HG03575 (cell line): ENCODE results near the gene PEX16.
"Not testable (repeated sequence)": the region's sequence is repeated elsewhere in the genome, so short reads cannot be mapped to it uniquely, and the experiment has no call there.

ENCODE experiments used
- ATAC-seq: cut with Tn5 transposase; IDR thresholded peaks from one replicate; pipeline ENCODE4 v1.9.1; 2021; ENCODE audit not compliant: unreplicated experiment, insufficient number of reproducible peaks, low FRiP score; ENCODE audit errors: extremely low read depth

The PEX16 gene

DNA sequence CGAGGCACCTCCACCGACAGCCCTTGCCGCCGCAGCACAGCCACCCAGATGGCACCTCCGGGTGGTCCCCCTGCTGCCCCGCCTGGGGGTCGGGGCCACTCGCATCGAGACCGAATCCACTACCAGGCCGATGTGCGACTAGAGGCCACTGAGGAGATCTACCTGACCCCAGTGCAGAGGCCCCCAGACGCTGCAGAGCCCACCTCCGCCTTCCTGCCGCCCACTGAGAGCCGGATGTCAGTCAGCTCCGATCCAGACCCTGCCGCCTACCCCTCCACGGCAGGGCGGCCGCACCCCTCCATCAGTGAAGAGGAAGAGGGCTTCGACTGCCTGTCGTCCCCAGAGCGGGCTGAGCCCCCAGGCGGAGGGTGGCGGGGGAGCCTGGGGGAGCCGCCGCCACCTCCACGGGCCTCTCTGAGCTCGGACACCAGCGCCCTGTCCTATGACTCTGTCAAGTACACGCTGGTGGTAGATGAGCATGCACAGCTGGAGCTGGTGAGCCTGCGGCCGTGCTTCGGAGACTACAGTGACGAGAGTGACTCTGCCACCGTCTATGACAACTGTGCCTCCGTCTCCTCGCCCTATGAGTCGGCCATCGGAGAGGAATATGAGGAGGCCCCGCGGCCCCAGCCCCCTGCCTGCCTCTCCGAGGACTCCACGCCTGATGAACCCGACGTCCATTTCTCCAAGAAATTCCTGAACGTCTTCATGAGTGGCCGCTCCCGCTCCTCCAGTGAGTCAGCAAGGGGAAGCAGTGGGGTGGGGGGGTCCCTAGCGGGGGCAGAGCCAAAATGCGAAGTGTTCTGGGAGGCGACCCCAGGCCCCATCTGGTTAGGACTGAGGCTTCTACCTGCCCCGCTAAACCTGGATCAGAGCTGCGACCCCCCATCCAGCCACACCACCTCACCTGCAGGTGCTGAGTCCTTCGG is 15.0 kb downstream of the PEX16 start:
- ATAC-seq, result no peak

DNA sequence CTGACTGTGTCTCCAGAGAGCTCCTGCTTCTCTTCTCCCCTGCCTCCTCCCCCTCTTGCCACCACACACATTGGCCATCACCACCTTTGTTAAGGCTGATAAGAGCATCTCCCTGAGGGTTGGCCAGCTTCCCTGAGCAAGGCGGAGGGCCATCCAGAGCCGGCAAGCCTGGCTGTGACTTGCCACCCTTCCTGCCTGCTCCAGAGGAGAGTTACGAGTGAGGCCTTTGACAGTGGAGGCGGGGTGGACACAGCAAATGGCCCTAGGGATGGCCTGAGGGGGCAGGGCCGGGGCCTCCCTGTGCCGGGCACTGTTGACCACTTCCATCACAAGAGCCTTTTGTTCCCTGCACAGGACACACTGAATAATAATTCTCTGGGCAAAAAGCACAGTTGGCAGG is 16.1 kb downstream of the PEX16 start:
- ATAC-seq, result no peak

DNA sequence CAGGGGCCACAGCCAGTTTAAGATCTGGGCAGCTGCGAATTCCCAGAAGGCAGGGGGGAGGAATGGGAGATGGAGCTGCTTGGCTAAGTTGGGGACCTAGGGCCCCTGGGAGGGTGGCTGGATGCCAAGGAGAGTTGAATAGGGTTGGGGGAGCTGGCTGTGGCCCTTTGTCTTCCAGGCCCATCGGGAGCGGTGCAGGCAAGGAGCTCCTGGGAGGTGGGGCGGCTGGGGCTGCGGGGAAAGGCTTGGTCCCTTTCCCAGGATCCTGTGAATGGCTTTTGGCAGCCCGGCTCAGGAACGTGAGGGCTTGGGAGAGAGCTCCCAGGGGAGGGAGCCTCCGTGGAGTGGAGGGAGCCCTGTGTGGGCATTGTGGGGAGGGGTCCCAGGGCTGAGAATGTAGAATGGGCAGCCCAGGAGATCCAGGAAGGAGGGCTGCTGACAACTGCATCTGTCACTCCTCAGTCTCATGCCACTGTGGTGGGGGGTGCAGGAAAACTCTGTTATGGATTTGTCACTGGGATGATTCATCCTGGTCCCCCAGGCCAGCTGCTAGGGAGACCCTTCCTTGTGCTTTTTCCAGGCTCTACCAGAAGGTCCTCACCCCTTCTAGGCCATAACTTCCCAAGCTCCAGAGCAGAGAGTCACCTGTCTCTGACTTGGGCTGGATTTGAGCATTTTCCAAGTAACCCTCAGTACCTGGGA is 16.6 kb downstream of the PEX16 start:
- no peak for ATAC-seq

DNA sequence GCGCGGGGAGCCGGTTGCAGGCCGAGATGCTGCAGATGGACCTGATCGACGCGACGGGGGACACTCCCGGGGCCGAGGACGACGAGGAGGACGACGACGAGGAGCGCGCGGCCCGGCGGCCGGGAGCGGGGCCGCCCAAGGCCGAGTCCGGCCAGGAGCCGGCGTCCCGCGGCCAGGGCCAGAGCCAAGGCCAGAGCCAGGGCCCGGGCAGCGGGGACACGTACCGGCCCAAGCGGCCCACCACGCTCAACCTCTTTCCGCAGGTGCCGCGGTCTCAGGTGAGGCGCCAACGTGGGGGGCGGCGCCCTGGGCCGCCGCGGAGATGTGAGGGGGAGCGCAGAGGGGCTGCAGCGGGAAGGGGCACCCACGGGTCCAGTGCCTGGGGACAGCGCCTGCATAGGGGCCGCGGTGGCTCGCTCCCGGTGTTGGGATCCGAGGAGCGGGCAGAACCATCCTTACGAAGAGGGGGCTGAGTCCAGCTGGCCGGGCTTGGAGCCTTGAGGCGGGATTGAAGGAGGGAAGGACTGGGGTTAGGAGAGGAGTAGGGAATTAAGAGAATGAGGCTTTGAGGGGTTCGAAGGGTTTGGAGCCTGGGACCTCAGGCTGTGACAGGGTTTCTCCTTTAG is 17.4 kb downstream of the PEX16 start:
- ATAC-seq, result not testable (repeated sequence)

DNA sequence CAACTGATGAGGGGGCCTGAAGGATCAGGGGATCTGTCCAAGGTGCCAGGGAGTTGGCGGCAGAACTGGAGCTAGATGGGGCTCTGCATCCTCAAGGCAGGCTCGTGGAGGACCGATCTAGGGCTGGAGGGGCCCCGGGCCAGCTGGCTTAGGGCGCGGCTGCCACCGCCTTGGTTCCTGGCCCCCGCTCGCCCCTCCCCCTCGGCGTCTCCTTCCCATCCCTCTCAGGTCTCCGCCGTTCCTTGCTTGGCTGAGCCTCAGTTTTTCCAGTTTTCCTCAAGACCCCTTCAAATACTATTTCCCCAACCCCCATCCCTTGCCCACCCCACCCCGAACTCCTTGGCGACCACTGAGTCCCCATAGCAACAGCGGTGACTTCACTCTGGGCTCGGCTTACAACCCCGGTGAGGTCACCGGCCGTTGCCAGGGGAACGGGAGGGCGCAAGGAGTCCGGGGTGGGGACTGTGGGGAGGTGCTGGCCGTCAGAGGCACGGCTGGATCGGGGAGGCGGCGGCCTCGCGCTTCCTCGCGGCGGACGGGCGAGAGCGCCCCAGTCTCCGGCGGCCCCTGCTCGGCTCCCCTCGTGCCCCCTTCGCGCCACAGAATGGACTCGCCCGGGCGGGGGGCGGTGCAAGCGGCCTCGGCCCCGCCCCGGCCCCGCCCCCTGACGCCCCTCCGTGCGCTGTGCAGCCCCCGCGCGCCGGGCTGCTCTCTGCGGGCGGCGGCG is 18.1 kb downstream of the PEX16 start:
- no peak for ATAC-seq

DNA sequence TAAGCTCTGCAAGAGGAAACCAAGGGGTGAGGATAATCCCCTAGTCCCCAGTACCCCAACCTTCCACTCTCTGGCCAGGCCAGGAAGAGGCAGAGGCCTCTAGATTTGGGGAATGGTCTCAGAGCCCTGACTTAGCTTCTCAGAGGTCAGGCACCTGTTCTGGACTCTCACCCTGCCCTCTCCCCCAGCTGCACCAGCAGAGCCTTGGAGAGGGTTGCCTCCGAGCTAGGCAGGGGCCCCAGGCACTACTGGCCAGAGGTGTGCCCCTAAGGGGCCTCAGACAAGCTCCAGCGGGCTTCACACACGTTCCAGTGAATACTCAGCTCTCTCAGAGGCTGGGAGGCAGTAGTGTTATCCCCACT is 18.6 kb downstream of the PEX16 start:
- no peak for ATAC-seq

DNA sequence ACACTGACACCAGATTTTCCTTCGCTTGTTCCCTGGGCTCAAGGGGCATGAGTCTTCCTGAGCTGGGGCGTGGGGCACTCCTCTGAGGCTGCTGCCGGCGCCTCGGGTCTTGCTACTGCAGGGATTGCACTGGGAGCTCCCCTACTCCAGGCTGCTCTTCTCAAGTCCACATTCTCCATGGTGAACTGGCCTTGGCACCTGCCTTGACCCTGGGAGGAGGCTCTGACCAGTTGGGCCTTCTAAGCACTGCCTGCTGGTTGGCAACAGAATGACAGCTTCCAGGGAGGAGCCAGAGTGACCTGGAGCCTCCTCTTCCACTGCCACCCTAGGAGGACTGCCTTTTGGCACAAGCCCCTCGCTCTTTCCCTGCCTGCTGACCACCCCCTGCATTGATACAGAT is 20.1 kb downstream of the PEX16 start:
- ATAC-seq, result no peak

DNA sequence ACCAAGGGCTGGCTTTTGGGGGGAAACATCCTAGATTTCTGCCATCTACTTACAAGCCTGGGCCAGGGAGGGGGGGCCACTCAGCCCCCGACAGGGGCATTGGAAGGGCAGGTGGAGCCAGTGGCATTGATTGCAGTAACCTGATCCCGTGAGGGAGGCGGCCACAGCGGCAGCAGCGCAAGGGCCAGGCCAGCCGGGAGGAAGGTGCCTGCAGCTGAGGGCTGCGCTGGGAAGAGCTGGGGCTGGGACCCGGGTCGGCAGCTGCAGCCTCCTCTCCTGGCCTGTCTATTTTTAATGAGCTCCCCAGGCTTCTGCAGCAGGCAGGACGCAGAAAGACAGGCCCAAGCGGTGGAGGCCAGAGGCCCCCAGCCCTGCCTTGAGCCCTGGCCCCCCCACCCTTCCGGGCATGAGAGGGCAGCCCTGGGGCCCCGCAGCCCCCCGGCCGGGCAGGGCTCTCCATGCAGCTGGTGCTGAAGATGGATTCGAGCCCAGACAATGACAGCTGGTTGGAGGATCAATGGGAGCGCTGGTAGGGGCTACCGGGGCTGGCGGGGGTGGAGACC is 21.2 kb downstream of the PEX16 start:
- no peak for ATAC-seq

DNA sequence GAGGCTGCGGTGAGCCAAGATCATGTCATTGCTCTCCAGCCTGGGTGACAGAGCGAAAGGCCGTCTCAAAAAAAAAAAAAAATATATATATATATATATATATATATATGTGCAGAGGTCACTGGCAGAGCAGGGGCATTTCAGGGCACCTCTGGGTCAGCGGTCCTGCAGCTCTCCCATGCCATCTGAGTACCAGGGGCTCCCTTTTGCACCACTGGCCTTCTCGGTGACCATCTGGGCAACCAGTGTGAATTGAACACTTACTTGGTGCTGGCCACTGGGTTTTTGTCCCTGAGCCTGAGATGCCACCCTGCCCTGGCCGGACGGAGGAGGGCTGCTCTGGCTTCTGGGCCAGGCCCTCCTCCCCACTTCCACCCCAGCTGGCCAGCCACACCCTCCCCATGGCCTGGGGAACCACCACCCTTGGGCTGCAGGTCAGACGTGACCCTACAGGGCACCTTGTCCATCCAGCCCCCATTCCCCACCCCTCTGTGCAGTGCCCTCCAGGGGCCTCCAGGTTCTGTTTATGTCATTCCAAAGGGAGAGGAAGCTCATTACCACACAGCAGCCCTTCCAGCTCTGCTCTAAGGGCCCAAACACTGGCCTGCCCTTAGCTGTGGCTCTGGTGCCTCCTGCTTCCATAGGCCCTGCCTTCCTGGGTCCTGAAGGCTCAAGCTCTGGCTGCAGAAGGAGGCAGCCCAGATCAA is 22.0 kb downstream of the PEX16 start:
- no peak for ATAC-seq

DNA sequence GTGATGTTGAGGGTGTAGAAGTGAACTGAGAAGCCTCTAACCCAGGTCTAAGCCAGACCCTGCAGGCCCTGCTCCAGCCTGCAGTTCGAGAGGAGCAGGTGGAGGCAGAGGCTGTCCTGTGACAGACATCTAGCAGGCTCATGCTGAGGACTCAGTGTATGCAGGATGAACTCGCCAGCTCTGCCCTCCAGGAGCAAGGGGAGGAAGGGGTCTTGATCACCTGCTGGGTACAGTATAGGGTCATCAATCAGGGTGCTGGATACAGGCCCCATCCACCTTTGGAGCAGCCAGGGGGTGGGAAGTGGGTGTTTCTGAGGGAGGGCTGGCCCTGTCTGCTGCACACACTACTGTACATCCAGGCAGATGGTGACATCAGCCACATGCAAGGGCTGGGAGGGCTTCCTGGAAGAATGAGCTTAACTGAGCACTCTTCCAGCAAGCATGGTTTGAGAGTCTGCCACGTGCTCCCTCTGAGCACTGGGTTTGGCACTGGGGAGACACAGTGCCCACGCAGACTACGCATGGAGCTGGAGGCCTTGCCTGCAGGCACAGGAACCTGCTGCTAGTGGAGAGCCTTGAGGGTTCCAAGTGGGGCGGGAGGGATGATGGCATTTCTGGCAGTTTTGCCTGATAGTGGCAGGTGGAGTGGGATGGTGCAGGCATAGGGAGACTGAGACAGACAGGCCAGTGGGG is 23.0 kb downstream of the PEX16 start:
- ATAC-seq, result no peak

DNA sequence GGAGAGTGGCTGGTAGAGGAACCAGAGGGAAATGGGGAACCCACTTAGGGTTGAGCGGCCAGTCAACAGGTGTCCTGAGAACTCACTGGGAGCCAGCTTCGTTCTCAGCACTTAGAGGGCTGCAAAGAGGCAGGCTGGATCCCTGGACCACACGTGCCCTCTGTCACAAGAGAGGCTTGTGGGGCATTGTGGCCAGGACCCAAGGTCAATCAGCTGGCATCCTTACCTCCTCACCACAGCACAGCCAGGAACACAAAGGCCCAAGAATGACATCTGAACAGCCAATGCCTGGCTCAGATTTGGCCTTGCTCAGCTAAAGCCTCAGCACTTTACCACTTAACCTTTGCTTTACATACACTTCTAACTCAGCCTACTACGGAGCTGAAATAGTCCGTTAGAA is 24.8 kb downstream of the PEX16 start:
- ATAC-seq, result no peak

DNA sequence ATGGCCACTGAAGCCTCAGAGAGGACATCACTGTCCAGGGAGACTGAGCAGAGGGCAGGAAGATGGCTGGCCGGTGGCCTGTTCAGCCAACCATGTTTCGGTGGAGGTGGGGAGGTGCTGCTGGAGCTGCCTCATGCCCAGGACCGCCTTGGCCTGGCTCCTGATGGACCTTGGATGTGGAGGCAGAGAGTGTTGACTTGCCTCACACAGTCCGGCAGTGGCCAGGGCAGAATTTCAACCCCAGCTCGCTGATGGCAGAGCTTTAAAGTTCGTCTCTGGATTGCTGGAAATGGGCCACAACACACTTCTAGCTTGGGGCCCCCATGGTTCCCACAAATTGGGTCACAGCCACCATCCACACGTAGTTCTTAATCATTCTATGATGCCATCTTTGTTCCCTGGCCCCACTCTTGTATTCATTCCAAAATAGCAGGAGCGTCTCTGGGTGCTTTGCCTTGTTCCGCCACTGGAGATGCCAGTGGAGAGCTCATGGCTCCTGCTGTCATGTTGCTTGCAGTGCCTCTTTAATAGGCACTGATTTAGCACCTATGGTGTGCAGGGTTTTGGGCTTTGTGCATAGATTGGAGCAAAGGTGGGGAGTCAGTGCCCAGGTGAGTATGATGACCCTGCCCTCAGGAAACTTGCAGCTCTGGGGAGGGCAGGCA is 26.7 kb downstream of the PEX16 start:
- no peak for ATAC-seq

DNA sequence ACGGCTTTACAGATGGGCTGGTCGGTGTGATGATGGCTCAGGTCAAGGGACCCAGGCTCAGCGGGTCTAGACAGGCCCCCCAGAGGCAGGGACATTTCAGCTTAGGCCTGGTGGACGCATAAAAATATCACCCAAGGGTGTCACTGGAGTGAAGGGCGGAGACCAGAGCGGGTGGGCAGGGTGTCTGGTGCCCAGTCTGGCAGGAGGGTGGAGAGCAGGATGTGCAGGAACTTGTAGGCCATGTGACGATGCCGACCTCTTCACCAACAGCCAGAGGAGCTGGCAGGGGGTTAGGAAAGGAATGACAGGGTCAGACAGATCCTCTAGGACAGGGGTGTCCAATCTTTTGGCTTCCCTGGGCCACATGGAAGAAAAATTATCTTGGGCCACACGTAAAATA is 27.7 kb downstream of the PEX16 start:
- ATAC-seq, result no peak

DNA sequence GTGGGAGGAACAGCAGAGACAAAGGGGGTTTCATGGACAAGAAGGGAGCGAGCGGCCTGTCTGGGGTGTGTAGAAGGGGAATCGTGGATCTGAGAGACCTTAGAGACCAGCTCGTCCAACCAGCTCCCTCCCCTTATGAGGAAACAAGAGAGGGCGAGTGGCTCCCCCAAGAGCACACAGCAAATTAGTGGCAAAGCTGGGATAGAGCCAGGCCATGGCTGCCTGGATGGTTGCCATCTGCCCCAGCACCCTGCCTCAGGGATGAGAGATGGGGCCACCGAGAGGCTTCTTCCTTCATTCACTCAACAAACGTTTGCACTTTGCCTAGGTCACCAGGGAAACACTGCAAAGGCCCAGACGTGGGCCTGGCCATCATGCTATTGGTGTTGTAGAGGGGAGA is 28.1 kb downstream of the PEX16 start:
- ATAC-seq, result no peak

DNA sequence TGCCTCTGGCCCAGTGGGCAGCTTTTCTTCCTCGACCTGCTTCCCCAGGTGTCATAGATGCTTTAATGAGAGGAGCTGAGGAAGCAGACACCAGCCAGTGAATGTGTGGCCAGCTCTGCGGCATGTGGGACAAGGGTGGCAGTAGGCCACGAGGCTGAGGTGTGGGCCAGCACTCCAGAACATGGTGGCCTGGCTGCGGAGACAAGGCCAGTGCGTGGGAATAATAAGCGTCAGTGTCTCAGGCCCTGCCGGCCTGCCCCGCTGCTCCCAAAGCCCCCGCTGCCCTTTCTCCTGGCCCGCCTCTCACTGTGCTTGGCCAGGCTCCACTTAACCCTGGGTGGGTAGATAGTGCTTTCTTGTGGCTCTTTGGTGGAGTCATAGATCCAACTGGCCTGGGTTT is 30.1 kb downstream of the PEX16 start:
- ATAC-seq, result no peak

DNA sequence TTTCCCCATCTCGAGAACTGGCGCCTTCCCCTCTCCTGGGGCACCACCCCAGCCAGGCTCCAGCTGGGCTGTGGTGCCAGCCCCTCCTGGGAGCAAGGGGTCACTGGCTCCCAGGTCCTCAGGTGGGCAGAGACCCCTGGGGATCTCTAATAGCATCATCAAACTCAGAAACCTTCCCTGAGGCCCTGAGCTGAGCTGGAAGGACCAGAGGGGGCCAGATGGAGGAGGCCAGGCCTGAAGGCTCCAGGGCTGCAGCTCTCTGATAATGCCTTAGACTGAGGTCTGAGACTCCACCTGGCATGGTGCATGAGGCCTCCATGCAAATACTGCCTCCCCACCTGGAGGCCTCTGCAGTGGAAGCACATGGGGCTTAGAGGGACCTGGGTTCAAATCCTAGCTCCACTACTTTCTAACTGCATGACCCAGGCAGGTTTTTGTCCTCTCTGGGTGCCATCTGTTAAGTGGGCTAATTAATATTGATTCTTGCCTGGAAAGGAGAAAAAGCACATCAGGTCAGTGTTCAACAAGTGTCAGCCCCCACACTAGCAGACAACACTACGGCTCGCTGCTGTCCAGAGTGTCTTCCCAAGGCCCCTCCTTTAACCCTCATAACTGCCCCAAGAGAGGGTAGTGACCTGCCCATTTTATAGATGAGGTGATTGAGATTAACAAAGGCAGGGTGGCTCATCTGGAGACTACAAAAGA is 30.7 kb downstream of the PEX16 start:
- ATAC-seq, result no peak
